HepG2 (cell line): ENCODE results near the gene SORD. TPM values are rescaled to one million over a fixed set of nuclear protein-coding genes. Genes with fewer than 3 reads are reported as not detected.
"Not testable (repeated sequence)": the region's sequence is repeated elsewhere in the genome, so short reads cannot be mapped to it uniquely, and the experiment has no call there.

ENCODE experiments used
- ARNTL ChIP-seq: sonication (generic); formaldehyde crosslinking; IDR thresholded peaks from 2 replicates; pipeline ENCODE4 v1.4.0; 2020; ENCODE audit warnings: mild to moderate bottlenecking, missing genetic modification reagents
- HNF4A ChIP-seq: sonication (generic); formaldehyde crosslinking; IDR thresholded peaks from 2 replicates; pipeline ENCODE4 v1.4.0; 2020; ENCODE audit warnings: missing genetic modification reagents
- HNF4G ChIP-seq, 2 experiments: sonication (generic) in 1 of 2; formaldehyde crosslinking in 1 of 2; IDR thresholded peaks; 2 replicates each; pipeline versions ENCODE4 v1.4.0 to v1.6.1; 2011 to 2020; ENCODE audit warnings: borderline replicate concordance in 2 of 2, low read depth in 2 of 2, mild to moderate bottlenecking in 2 of 2, low read length in 1 of 2, missing genetic modification reagents in 1 of 2, moderate library complexity in 1 of 2
- KDM6A ChIP-seq: IDR thresholded peaks from 2 replicates; pipeline ENCODE4 v1.6.1; 2016; ENCODE audit warnings: low read depth
- LCORL ChIP-seq, 2 experiments: fragments of 450-650 bp in 1 of 2; sonication (generic) in 1 of 2; formaldehyde crosslinking in 1 of 2; IDR thresholded peaks; 2 replicates each; pipeline versions ENCODE4 v1.5.0 to v1.6.1; 2017 to 2020; ENCODE audit warnings: antibody characterized with exemption in 1 of 2, missing genetic modification reagents in 1 of 2
- NCOA2 ChIP-seq: sonication (generic); formaldehyde crosslinking; IDR thresholded peaks from 2 replicates; pipeline ENCODE4 v1.8.0; 2022; ENCODE audit warnings: inconsistent platforms
- PATZ1 ChIP-seq: sonication (generic); formaldehyde crosslinking; IDR thresholded peaks from 2 replicates; pipeline ENCODE4 v1.4.0; 2020; ENCODE audit warnings: missing genetic modification reagents
- PITX1 ChIP-seq: sonication (generic); formaldehyde crosslinking; IDR thresholded peaks from 2 replicates; pipeline ENCODE4 v1.5.1; 2020; ENCODE audit warnings: mild to moderate bottlenecking, missing genetic modification reagents
- RARA ChIP-seq: IDR thresholded peaks from 2 replicates; pipeline ENCODE4 v1.6.1; 2016; ENCODE audit warnings: missing genetic modification reagents, missing compliant biosample characterization
- SKI ChIP-seq: fragments of 450-650 bp; IDR thresholded peaks from one replicate; pipeline ENCODE4 v1.6.1; 2018; ENCODE audit warnings: mild to moderate bottlenecking; ENCODE audit not compliant: partially characterized antibody
- SKIL ChIP-seq: sonication (generic); formaldehyde crosslinking; IDR thresholded peaks from 2 replicates; pipeline ENCODE4 v1.8.0; 2022; ENCODE audit warnings: missing genetic modification reagents, mild to moderate bottlenecking, moderate library complexity, borderline replicate concordance
- TEAD3 ChIP-seq: optimal IDR thresholded peaks from 2 replicates; pipeline ENCODE3; 2016; ENCODE audit warnings: borderline replicate concordance
- ZBTB7B ChIP-seq: sonication (generic); formaldehyde crosslinking; IDR thresholded peaks from 2 replicates; pipeline ENCODE4 v1.4.0; 2020; ENCODE audit warnings: missing genetic modification reagents
- ZNF292 ChIP-seq: sonication (generic); formaldehyde crosslinking; IDR thresholded peaks from 2 replicates; pipeline ENCODE4 v1.8.1; 2022; ENCODE audit warnings: mild to moderate bottlenecking, low read depth, missing genetic modification reagents, borderline replicate concordance
- ZNF644 ChIP-seq: IDR thresholded peaks from 2 replicates; pipeline ENCODE4 v1.6.1; 2016; ENCODE audit warnings: low read depth
- ZNF646 ChIP-seq: sonication (generic); formaldehyde crosslinking; IDR thresholded peaks from 2 replicates; pipeline ENCODE4 v1.9.0; 2021; ENCODE audit warnings: mild to moderate bottlenecking, missing genetic modification reagents
- polyA plus RNA-seq, 8 experiments: library from polyadenylated mRNA; depleted of rRNA in 3 of 8; stranded (reverse) in 7 of 8; unstranded in 1 of 8; fragments of >200 nt; fragmentation: Illumina TruSeq in 4 of 8; extraction: Trizol in 4 of 8; gene quantifications; 2 replicates each; pipeline versions ENCODE4 v1.2.1 to v1.2.3, GENCODE V29; 2011 to 2016; ENCODE audit warnings: low read depth in 4 of 8, missing spikeins in 1 of 8, mixed read lengths in 1 of 8; ENCODE audit not compliant: insufficient read depth in 1 of 8
- total RNA-seq, 5 experiments: library from RNA; depleted of rRNA; stranded (reverse); fragments of >200 nt; fragmentation: Illumina TruSeq; extraction: Trizol; gene quantifications; 2 replicates each; pipeline ENCODE4 v1.2.3, GENCODE V29; 2016; ENCODE audit warnings: low read depth in 1 of 5

SORD gene
- total and polyA plus RNA-seq, 2 of the 13 experiments (the other 11 are each of a cell fraction or from before 2014, with no cell fraction given), result 59.1 to 95.3 TPM

GRCh38 chr15:45003731-45004410 is 19.1 kb upstream of the SORD start (continued):
- TF ChIP-seq ZBTB7B (CRISPR knock-in tag) (peak; percentile 51; the same call in 1 of the 2 replicates), PATZ1 (0 out of 2 replicates have a peak, but pooled peaks have one; percentile 33), SKI (peak; percentile 18), LCORL (CRISPR knock-in tag; IDR thresholded peaks at IDR 0.05) (peak; percentile 85), TEAD3 (CRISPR knock-in tag) (peak; percentile 10), ZNF646 (CRISPR knock-in tag) (peak; percentile 68; the same call in 1 of the 2 replicates), HNF4G (IDR thresholded peaks at IDR 0.05; ENCODE audit: borderline replicate concordance, low read depth, low read length) (peak; percentile 53; the same call in 1 of the 2 replicates), HNF4G (CRISPR knock-in tag; IDR thresholded peaks at IDR 0.05; ENCODE audit: borderline replicate concordance, low read depth) (peak; percentile 66; the same call in 1 of the 2 replicates), SKIL (CRISPR knock-in tag) (0 out of 2 replicates have a peak, but pooled peaks have one; percentile 41), ARNTL (CRISPR knock-in tag) (0 out of 2 replicates have a peak, but pooled peaks have one; percentile 44), NCOA2 (CRISPR knock-in tag) (0 out of 2 replicates have a peak, but pooled peaks have one; percentile 20), ZNF644 (peak; percentile 55; the same call in 1 of the 2 replicates), ZNF292 (CRISPR knock-in tag) (peak; percentile 87; the same call in 1 of the 2 replicates), KDM6A (CRISPR knock-in tag) (0 out of 2 replicates have a peak, but pooled peaks have one; percentile 22), HNF4A (CRISPR knock-in tag) (peak; percentile 87), PITX1 (peak; percentile 98), RARA (CRISPR knock-in tag) (peak; percentile 48; the same call in 1 of the 2 replicates)
- not testable (repeated sequence) for TF ChIP-seq LCORL (IDR thresholded peaks at IDR 0.05)
